Cardiac muscle cell (in vitro differentiated cells and primary cell): Measurements from ENCODE around the gene RAB40B. TPM values are rescaled to one million over a fixed set of nuclear protein-coding genes. Genes with fewer than 3 reads are reported as not detected.

Experiments
- DNase-seq, 2 donors: peaks; one replicate each; pipeline versions ENCODE4 v3.0.0 to v3.0.0-alpha.2; 2010 to 2017; ENCODE audit warnings: low read depth in 1 of 2, low spot score in 1 of 2
- H3K27ac ChIP-seq: fragments of 200-600 bp; sonication (generic); 2 replicates; pipeline ENCODE4 v1.5.1; 2016
- H3K27me3 ChIP-seq: fragments of 200-600 bp; sonication (generic); 2 replicates; pipeline ENCODE4 v1.6.0; 2016; ENCODE audit warnings: control low read depth
- H3K36me3 ChIP-seq: fragments of 200-600 bp; sonication (generic); 2 replicates; pipeline ENCODE4 v1.5.1; 2016; ENCODE audit warnings: control low read depth
- H3K4me1 ChIP-seq: fragments of 200-600 bp; sonication (generic); 2 replicates; pipeline ENCODE4 v1.8.1; 2017; ENCODE audit warnings: low read depth, mild to moderate bottlenecking, mixed run types
- H3K4me3 ChIP-seq: fragments of 200-600 bp; sonication (generic); 2 replicates; pipeline ENCODE4 v1.5.1; 2016; ENCODE audit warnings: mild to moderate bottlenecking
- H3K9me3 ChIP-seq: fragments of 200-600 bp; sonication (generic); 2 replicates; pipeline ENCODE4 v1.5.1; 2017; ENCODE audit warnings: low read depth, mild to moderate bottlenecking, control low read depth
- polyA plus RNA-seq: library from polyadenylated mRNA; unstranded; fragments of >200 nt; fragmentation: Nextera tagmentation; extraction: Ambion mirVana; gene quantifications from 2 replicates; pipeline ENCODE4 v1.2.1, GENCODE V29; 2016
- total RNA-seq: library from RNA; depleted of rRNA; stranded (reverse); fragments of >200 nt; gene quantifications from 2 replicates; pipeline ENCODE4 v1.2.3, GENCODE V29; 2016
- TF ChIP-seq, protein P1 (sequence below): IDR thresholded peaks from 2 replicates; pipeline ENCODE4 v1.5.1; 2012; ENCODE audit warnings: low read depth, mild to moderate bottlenecking, low read length

The RAB40B gene
- total and polyA plus RNA-seq, 2 experiments from 2014 or later, result 28.9 to 29.7 TPM

- TF ChIP-seq, protein P1, sequence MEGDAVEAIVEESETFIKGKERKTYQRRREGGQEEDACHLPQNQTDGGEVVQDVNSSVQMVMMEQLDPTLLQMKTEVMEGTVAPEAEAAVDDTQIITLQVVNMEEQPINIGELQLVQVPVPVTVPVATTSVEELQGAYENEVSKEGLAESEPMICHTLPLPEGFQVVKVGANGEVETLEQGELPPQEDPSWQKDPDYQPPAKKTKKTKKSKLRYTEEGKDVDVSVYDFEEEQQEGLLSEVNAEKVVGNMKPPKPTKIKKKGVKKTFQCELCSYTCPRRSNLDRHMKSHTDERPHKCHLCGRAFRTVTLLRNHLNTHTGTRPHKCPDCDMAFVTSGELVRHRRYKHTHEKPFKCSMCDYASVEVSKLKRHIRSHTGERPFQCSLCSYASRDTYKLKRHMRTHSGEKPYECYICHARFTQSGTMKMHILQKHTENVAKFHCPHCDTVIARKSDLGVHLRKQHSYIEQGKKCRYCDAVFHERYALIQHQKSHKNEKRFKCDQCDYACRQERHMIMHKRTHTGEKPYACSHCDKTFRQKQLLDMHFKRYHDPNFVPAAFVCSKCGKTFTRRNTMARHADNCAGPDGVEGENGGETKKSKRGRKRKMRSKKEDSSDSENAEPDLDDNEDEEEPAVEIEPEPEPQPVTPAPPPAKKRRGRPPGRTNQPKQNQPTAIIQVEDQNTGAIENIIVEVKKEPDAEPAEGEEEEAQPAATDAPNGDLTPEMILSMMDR, result no peak
- no peak for DNase-seq
- H3K27ac ChIP-seq, result no peak overlapping the region
Observed at GRCh38 chr17:82691714-82692113, 6.8 kb downstream of the RAB40B start.

DNA sequence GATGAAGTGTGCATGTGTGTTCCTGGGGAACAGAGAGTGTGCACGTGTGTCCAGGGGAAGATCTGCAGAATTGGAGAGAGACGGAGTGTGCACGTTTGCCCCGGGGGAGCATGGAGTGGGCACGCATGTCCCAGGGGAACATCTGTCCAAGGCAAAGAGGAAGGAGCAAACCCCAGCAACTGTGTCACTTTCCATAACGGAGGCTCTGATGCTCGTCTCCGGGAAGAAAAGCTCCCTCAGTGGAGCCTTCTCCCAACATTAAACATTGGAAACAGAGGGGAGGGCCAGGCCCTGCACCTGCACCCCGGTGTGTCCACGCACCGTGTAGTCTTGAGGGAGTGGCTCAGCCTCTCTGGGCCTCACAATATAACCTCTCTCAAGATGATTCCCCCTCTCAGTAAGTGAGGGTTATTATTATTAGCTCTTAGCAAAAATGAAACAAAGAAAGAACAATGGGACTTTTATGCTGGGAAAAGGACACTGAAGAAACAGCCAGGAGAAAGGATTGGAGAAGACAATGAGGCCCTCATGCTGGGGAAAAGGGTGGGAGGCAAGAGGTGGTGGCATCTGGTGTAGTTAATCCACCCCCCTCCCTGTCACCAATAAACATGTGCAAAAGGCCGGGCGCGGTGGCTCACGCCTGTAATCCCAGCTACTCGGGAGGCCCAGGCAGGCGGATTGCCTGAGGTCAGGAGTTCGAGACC is 7.6 kb downstream of the RAB40B start:
- no peak overlapping the region for H3K4me3 ChIP-seq
- H3K4me1 ChIP-seq, result no peaks in the 10 kb centered on the region
- TF ChIP-seq, protein P1, result no peak
- no peaks in the 10 kb centered on the region for H3K9me3 ChIP-seq
- DNase-seq, result no peak
- no peaks in the 10 kb centered on the region for H3K36me3 ChIP-seq
- H3K27ac ChIP-seq, result no peak overlapping the region
- peaks cover 1% of the 10 kb centered on the region for H3K27me3 ChIP-seq

More at GRCh38 chr17:82691714-82692113, 6.8 kb downstream of the RAB40B start:
- H3K4me1 ChIP-seq, result no peaks in the 10 kb centered on the region
- no peak overlapping the region for H3K4me3 ChIP-seq
- no peaks in the 10 kb centered on the region for H3K36me3 ChIP-seq
- H3K9me3 ChIP-seq, result no peaks in the 10 kb centered on the region
- H3K27me3 ChIP-seq, result peaks cover 9% of the 10 kb centered on the region

DNA sequence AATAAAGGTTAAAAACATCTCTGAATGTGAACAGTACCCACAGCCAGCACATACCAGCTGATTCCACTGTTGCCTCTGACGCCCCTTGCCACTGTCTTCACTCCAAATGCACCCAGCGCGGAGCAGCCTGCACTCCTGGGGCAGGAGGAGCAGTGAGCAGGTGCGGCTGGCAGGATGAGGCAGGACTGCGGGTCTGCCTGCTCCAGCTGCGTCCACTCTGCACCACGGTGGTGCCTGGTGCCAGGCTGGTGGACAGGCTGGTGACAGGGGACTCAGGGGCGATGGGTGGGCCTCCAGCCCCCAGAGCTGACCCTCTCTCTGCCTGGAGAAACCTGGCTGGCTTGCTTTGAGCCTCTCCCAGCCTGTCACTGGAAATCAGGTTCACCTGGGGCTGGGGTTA is 9.4 kb downstream of the RAB40B start:
- Histone ChIP-seq H3K4me1 (no peaks in the 10 kb centered on the region), H3K4me3 (no peak overlapping the region), H3K9me3 (no peaks in the 10 kb centered on the region), H3K27me3 (no peaks in the 10 kb centered on the region), H3K27ac (no peak overlapping the region), H3K36me3 (no peaks in the 10 kb centered on the region)
- DNase-seq, result no peak
- TF ChIP-seq, protein P1, result no peak

DNA sequence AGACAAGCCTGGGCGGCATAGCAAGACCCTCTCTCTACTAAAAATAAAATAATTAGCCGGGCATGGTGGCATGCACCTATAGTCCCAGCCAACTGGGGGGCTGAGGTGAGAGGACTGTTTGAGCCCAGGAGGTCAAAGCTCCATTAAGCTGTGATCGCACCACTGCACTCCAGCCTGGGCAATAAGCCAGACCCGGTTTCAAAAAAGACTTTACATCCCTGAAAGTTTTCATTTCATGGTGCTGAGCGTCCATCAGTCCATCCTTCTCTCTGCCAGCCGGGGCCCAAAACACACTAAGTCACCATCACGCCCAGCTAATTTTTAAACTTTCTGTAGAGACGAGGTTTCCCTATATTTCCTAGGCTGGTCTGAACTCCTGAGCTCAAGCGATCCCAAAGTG is 10.6 kb downstream of the RAB40B start:
- H3K27me3 ChIP-seq, result no peaks in the 10 kb centered on the region
- no peak overlapping the region for H3K4me3 ChIP-seq
- no peaks in the 10 kb centered on the region for H3K36me3 ChIP-seq
- H3K9me3 ChIP-seq, result no peaks in the 10 kb centered on the region
- H3K27ac ChIP-seq, result no peak overlapping the region
- DNase-seq, result no peak
- TF ChIP-seq, protein P1, result no peak
- no peaks in the 10 kb centered on the region for H3K4me1 ChIP-seq

GRCh38 chr17:82687375-82687861 is 11.1 kb downstream of the RAB40B start:
- Histone ChIP-seq H3K4me3 (no peak overlapping the region), H3K27ac (no peak overlapping the region), H3K36me3 (no peaks in the 10 kb centered on the region), H3K27me3 (no peaks in the 10 kb centered on the region), H3K9me3 (no peaks in the 10 kb centered on the region), H3K4me1 (no peaks in the 10 kb centered on the region)
- TF ChIP-seq, protein P1, result no peak
- no peak for DNase-seq
